ENCODE results near the gene SSBP3.
A peak's percentile ranks its signal among the peaks of the same experiment; 100 is the strongest.
"Not testable (repeated sequence)": the region's sequence is repeated elsewhere in the genome, so short reads cannot be mapped to it uniquely, and the experiment has no call there.

Gene SSBP3

DNA sequence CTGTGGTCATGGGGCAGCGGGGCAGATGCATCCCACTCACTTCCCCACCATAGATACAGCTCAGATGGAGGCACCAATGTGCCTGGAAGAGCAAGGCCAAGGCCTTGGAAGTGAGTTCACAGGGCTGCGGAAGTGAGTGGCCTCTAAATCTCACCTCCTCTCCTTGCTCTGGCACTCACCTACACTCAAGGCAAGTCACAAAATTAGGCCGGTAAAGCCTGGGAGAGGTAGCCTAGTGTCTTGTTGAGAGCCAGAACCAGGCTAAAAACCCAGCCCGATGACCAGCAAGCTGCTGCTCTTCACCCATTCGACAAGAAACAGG lies 57.5 kb downstream of the SSBP3 start:
- no peak for DNase-seq (ENCODE audit: low spot score)

DNA sequence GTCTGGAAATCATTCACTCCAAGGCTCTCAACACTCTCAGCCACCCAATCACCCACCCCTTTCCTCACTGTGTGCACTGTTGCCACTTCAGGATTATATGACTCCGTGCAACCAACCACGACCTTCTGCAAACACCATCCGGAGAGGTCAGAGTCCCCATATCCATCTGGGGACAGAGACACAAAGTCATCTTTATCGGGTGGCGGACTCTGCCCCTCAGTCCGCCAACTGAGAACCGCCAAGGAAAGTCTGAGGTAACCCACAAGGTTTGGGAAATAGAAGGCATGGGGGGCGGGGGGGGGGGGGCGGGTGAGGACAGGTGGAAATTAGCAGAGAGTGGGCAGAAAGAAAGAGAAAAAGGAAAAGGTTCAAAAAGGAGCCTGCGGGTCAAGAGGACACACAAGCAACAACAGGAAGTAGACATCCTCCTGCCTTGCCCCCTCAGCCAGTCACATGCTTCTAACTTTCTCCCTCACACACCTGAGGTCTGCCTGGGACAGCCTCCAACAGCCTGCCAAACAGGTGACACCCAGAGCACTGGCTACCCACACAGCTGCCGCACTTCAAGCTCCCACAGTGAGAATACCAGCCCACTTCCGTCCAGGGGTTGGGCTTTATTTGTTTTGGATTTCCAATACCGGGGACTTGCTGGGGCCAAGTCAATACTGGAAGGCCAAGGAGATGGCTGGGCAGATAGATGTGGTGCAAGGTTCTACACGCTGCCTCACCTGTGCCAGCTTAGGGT lies 58.1 kb downstream of the SSBP3 start:
- no peak for DNase-seq (ENCODE audit: low spot score)

DNA sequence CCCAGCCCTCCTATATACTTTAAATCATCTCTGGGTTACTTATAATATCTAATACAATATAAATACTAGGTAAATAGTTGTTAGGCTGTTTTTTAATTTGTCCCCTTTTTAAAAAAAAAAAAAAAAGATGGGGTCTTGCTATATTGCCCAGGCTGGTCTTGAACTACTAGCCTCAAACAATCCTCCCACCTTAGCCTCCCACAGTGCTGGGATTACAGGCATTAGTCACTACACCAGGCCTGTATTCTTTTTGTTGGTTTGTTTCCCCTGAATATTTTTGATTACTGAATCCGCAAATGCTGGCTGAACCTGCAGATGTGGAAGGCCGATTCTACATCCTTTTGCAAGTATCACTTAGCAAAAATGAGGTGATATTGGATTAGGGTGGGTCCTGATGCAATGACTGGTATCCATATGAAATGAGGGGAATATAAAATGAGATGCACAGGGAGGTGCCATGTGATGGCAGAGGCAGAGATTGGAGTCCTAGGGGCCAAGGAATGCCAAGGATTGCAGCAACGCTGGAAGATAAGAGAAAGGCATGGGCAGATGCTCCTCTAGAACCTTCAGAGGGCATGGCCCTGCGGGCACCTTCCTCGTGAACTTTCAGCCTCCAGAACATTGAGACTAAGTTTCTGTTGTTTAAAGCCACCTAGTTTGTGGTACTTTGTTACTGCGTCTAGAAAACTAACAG lies 58.8 kb downstream of the SSBP3 start:
- no peak for DNase-seq (ENCODE audit: low spot score)

DNA sequence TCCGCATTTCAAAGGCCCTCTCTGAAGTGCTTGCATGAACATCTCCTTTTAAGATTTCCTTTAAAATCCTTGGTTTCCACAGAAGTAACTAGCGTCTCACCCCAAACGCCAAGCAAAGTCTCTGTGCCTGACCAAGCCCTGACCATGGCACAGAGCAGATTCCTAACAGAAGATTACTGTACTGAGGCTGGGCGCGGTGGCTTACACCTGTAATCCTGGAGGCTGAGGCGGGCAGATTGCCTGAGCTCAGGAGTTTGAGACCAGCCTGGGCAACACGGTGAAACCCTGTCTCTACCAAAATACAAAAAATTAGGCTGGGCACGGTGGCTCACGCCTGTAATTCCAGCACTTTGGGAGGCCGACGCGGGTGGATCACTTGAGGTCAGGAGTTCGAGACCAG lies 60.6 kb downstream of the SSBP3 start:
- not testable (repeated sequence) for DNase-seq (ENCODE audit: low spot score)

DNA sequence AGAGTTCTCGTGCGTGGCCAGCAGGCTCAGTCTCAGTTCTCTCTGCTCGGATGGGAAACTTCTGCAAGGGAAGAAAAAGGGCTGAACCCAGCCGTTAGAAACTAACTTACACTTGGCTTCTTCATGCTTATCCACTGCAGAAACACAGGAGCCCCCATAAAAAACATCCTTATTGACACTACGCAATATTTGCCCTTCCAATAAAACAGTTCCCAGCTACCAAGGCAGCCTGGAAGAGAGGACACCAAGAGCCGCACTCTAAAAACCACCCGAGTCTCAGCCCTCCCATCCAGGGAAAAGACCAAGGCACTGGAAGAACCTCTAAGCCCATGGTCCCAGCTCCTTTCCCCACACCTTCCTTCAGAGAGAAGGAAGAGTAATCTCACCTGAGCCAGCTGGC lies 61.1 kb downstream of the SSBP3 start:
- no peak for DNase-seq (ENCODE audit: low spot score)

DNA sequence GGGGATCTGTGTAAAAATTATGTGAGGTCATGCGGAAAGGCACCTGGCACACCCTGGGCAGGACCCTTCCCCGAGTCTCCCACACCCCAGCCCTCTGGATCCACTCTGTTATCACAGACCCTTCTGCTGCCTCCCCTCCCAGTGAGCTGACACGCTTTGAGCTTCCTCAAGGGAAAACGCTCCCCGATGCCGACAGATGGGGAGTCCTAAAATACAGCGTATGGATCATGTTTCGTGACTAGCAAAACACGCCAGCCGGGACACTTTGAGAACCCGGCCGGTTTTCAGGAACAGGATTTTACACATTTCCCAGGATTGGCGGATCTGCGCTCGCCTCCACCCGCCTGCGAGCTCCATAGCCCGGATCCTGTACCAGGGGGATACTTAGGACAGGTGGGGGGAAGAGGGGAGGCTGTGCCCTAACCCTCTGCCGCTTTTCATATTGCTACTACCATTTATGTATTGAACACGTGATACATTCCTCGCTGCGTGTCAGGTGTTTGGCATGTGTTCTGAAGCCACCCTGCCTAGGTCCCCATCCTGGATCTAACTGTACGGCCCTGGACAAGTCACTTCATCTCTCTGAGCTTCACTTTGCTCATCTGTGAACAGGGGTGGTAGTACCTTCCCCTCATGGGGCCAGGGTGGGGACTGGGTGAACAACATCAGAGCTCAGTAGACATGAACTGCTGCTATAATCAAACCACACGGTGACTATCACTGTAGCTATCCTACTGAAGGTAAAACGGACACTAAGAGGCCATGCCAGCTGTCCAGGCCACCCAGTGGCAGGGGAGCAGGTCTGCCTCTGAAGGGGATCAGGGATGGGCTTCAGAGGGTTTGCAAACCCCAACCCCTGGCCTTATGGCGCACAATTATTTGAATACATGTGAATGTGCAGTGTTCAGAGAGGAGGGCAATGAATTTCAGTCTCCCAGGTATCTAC lies 63.2 kb downstream of the SSBP3 start:
- DNase-seq (ENCODE audit: low spot score), result no peak

DNA sequence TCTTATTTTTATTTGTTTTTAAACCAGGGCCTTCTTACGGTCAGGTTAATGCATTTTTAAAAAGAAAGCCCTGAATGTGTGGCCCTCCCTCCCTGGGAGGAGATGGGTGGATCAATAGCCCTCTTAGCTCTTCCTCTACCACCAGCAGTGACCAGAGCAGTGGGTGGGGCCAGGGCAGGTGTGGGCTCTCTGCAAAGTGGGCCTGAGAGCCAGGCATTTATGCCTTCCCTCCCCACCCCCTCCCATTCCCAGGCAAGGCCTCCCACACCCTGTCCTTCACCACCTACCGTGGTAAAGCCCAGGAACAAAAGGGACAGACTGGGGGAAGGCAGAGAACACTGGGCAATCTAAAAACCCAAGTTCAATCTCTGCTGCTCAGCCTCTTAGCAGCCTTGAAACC lies 63.9 kb downstream of the SSBP3 start:
- no peak for DNase-seq (ENCODE audit: low spot score)

DNA sequence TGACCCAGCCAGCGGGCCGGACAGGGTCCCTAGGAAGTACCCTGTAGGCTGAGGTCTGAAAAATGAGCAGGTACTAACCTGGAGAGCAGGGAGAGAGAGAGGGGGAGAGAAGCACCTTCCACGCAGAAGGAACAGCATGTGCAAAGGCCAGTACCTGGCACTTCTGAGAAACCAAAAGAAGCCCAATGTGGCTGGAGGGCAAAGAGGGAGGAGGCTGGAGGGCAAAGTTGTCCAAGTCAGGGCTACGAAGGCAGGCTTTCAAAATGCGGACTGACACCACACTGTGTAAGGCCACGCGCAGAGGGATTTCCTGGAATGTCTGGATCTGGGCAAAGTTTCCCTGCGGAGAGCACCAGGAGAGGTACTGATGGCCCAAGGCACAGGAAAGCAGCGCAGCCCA lies 64.4 kb downstream of the SSBP3 start:
- DNase-seq (ENCODE audit: low spot score), result no peak

DNA sequence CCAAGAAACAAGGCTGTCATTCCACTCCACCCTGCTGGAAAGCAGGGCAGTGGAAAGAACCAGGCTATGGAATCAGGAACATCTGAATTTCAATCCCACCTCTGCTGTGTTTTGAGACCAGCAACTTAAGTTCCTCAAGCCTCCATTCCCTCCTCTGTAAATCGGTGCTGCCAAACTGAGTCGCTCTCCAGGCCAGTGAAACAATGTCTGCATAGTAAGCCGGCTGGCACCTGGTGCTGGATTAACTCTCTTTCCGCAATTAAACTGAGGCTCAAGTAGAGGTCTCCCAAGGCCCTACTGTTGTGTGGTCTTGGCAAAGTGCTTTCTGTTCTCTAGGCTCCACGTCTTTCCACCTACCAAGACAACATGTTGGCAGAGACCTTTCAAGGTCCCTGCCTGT lies 65.3 kb downstream of the SSBP3 start:
- no peak for DNase-seq (ENCODE audit: low spot score)

DNA sequence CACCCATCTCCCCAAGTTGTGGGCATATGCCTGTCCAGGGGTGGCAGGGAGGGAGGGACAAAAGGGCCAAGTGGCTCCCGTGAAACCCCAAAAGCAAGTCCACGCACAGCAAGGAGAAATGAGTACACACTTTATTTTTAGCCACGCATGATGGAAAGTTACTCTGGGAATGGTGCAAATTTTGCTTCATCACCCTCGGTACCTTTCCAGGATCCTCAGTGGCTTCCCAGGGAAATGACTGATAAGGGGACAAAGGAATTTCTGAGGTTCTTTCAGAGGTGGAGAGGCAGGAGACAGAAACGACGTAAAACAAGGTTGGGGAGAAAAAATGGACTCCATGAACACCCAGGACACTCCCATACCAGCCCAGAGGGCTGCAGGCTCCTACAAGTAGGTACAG lies 65.8 kb downstream of the SSBP3 start:
- DNase-seq (ENCODE audit: low spot score), result no peak

DNA sequence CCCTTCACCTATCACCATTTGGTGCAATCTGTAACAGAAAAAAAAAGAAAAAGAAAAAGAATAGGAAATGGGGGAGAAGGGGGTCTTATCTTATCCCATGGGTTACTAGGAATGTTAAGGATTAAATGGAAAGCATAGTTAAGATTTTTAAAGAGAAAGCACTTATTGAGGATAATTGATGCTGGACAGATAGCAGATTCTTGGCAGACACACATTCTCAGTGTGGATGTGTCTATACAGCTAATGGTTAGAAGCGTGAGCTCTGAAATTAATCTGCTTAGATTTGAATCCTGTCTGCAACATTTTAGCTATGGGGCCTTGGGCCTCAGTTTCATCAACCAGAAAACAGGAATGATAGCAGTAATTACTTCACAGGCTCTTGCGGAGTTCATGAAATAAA lies 67.1 kb downstream of the SSBP3 start:
- DNase-seq (ENCODE audit: low spot score), result no peak

DNA sequence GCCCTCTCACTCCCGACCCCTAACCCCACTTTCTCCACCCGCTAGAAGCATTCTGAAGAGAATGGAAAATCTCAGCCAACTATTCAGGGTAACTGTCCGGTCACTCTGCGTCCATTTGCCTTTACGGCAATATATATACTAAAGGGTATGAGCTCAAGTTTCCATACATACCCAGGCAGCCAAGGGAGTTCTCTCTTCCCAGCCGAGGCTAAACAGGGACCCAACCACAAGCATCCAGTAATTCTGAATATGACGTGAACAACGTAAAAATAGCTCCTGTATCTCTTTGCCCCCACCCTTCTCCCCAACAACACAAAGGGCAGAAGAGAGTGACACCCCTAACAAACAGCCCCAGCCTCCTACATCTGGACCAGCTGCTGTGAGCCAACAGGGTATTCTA lies 67.7 kb downstream of the SSBP3 start:
- no peak for DNase-seq (ENCODE audit: low spot score)

DNA sequence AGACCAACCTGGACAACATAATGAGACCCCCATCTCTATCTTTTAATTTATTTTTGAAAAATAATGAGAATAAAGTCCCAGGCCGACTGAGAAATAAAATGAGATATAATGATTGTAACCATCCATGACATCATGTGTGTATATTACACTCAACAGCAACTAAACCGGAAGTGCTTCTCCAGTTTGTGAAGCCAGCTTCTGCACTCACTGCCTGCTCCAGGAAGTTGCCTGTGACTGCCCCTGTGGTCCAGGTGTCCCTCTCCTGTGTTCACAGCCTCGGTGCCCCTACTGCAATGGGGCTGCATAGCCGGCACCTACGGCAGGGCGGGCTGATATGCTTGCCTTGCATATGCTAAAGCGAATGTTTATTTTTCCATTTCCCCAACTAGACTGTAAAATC lies 68.3 kb downstream of the SSBP3 start:
- no peak for DNase-seq (ENCODE audit: low spot score)

DNA sequence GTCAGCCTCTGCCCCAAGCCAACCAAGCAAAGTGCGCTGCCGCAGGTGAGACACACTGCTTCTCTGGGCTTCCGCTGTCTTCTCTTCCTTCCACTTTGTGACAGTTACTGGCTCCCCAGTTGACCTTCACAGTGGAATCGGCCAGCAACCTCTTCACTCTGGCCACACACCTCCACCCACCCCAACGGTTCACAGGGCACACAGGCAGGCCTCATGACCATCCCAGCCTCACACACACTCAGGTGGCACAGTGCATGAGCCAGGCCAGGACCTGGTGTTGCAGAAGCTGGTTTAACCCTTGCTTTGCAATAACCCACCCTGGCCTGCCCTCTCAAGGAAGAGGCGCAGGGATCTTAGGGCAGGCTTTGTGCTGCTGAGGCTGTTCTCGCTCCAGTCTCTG lies 69.2 kb downstream of the SSBP3 start:
- DNase-seq (ENCODE audit: low spot score), result no peak

DNA sequence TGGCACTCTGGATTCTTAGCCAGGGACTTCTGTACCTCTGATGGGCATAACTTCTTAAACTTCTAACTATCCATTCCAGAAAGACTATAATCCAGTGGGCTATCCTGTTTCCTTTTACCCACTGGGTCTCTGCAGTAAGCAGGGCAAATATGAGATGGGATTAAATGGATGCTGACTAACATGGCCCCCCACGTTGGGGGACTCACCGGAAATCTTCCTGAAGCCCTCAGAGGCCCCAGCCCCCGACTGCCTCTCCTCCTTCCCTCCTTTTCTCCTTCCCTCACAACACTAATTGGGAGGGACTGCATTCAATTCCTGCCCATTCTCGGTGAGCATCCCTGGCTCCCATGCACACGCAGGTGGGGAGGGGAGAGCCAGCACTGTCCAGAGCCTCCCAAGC lies 70.1 kb downstream of the SSBP3 start:
- no peak for DNase-seq (ENCODE audit: low spot score)

DNA sequence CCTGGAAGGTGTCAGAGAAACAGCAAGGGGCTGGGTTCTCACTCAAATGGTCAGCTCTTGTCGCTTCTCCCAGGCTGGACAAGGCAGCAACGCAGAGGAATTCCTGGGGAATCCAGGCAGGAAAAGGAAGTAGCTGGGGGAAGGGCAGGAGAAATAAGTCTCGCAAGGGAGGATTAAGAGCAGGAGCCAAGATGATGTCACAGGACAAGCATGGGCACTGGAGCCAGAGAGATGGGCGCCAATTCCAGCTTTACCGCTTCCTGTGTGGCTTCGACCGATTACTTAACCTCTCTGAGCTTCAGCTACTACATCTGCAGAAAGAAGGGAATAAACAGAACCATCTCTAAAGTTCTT lies 70.5 kb downstream of the SSBP3 start:
- peak; percentile 93 for DNase-seq (ENCODE audit: low spot score)

DNA sequence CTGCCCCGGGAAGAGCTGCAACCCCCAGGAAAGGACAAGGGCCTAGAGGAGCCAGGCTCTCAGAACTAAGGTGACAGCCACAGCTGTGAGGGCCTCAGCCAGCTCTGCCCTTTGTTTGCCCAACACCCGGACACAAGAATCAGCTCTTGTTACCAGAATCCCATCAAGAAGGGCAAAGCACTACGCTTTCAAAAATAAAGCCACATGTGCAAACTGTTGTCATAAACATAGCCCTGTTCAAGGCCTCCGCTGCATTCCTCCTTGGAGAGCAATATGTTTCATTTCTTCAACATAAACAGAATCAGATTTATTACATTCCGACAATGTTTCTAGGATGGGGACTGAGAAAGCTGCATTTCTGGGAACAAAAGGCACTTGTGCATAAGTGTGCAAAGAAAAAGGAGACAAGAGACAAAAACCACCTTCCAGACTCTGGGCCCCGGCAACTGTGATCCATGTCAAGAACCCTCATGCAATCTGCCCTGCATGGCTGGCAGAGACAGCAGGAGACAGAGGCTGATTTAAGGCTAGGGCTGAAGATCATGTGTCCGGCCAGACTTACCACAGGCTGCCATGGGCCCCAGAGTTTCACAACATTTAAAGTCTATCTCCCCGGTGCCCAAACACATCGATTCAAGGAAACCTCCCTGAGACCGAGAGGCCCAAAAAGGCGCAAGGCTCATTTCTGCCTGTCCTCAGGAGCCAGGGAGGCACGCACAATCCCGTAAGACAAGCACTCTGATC lies 71.0 kb downstream of the SSBP3 start:
- DNase-seq (ENCODE audit: low spot score), result peak; percentile 68

DNA sequence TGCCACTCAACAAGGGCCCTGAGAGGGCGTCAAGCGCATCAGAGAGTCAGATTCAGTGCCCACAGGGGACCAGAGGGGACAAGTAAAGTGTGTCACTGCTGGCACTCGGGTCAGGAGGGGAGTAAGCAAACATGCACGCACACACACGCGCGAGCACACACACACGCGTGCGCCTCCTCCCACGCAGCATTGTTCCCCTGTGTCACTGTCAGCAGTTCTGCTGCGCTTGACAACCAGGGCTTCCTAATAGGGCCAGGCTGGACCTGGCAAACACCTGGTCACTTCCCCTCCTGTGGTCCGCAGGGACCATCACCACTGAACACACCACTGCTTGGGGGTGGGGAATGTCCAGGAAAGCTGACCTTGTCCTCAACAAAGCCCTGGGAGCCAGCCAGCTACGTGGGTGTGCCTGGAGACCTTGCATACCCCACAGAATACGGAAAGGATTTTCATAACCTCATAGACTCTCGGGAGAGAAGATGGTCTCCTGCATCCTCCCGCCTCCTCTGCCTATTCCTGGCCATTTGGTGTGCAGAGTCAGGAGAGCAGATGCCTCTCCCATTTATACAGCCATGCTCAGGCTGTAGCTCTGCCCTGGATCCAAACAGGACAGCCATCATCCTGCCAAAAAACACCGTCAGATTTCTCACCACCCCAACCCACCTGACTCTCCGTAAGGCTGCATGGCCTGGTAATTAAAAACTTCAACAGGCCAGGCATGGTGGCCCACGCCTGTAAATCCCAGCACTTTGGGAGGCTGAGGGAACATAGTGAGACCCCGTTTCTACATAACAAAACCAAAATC lies 73.2 kb downstream of the SSBP3 start:
- no peak for DNase-seq (ENCODE audit: low spot score)

DNA sequence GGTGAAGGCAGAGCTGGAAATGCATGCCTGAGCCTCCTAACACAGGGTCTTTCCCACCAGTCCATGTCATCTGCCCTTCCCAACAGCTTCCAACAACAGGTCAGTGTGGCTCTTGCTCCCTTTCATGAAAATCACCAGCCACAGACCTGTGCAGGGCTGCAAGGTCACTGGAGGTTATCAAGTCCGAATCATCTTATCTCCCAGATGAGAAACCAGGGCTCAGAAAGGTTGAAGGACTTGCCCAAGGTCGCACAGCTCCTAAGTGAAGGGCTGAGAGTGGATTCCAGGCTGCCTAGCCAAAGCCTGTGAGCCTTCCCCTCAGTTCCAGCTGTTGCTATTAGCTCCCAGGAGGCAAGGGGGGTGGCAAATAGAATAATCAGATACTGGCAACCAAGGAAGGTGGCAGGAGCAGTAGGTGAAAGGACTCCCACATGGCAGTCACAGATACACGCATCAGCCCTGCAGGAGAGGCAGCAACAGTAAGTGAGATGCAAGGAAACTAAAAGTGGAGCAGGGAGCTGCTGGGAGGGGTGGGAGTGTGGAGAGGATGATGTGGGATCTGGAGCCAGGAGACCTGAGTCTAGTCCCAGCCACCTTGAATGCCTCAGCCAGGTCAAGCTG lies 74.2 kb downstream of the SSBP3 start:
- DNase-seq (ENCODE audit: low spot score), result no peak

DNA sequence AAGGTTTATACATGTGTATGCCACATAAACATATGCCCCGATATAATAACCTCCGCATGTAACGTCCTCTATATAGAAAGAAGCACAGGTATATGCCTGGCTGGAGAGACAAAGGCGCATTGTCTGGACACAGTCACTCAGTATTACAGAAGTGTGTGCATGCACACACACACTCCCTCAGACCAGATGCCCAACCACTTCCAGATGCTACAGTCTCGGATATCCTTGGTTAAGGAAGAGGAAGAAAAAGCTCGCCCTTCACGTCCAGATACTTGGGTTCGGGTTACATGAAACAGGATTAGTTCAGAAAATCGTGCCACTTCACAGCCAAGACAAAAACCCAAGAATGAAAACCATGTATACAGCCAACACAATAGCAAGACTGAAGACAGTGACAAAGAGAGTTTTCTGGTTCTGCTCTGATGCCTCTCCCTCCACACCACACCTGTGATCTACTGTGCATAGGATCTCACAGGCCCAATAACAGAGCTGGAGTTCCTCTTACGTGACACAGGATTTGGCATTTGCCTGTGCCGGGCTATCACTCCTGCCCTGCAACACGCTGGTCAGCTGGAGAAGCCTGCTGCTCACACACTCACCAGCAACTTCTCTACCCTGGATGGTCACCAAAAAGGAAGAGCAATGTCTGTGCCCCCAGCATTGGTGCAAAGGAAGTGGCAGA lies 75.0 kb downstream of the SSBP3 start:
- peak; percentile 66 for DNase-seq (ENCODE audit: low spot score)
